ENCODE measurements around the gene SPATA3.

Gene SPATA3

DNA sequence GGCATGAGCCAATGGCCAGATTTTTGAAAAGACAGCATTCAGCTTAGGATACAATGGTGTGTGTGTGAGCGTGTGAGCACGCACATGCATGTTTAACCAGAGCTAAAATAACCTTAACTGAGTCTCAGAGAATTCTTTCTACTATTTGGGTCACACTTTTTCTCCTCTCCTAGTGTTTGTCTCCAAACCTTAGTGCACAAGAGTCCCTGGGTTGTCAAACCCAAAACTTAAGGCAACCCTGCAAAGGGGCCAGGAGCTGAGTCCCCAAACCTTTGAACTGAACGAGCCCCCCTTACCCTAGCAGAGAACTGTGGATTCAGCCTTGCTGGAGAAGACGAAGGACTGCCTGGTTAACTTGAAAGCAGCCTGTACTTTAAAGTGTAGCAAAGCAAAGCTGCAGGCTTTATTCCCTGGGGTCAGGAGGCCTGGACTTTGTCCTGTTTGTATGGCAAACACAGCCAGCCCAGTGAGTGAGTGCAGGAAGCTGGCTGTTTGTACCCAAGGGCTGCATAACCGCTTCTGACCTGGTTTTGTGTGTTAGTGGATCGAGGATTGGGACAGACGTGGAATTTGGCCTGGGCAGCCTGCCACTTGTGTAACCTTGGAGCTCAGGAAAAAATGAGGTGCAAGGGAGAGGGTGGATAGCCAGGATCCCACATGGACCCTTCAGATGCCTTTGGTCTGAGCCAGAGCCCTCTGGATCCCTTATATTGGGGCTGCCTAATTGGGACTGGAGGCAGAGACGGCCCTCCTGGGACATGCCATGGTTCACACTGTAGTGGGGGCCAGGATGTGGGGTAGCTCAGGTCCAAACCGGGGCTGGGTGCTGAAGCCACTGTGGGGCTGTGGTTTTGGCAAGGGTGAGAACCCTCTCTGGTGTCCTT lies 54.3 kb downstream of the SPATA3 start:
- Histone ChIP-seq H3K27me3 (ENCODE audit: control insufficient read depth in 1 of 2, insufficient read depth in 2 of 2, low read length in 2 of 2) (peaks cover 3 to 5% of the 10 kb centered on the region in 2 donors), H3K9ac (ENCODE audit: low read length in 2 of 2) (no peak overlapping the region), H3K27ac (ENCODE audit: low read length) (no peak overlapping the region), H3K4me1 (ENCODE audit: control insufficient read depth, insufficient read depth, low read length) (peaks cover 10% of the 10 kb centered on the region), H3K36me3 (ENCODE audit: control insufficient read depth in 2 of 2, insufficient read depth in 2 of 2, low read length in 2 of 2) (no peaks in the 10 kb centered on the region), H3K9me3 (ENCODE audit: control insufficient read depth in 2 of 2, low read length in 2 of 2) (no peaks in the 10 kb centered on the region), H3K4me3 (ENCODE audit: low read length in 2 of 2) (no peak overlapping the region)

DNA sequence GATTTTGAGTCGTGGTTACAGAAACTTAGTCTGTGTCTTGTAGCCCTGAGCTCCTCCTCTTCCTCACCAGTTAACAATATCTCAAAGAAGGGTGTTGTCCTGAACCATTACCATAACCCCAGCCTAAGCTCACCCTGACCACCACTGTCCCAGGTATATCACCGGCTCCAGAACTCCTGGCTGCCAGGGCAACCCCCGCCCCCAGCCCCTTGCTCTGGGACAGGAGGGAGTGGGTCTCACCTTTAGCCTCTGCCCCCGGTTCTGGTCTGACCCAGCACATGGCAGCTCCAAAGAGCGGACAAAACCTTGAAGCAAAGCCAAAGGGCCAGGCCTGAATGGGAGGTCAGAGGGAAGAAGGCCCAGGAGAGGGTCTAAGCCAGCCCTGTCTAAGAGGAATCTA lies 55.2 kb downstream of the SPATA3 start:
- Histone ChIP-seq H3K27ac (ENCODE audit: low read length) (no peak overlapping the region), H3K9ac (ENCODE audit: low read length in 2 of 2) (no peak overlapping the region), H3K27me3 (ENCODE audit: control insufficient read depth in 1 of 2, insufficient read depth in 2 of 2, low read length in 2 of 2) (peaks cover 3 to 5% of the 10 kb centered on the region in 2 donors), H3K36me3 (ENCODE audit: control insufficient read depth in 2 of 2, insufficient read depth in 2 of 2, low read length in 2 of 2) (no peaks in the 10 kb centered on the region), H3K9me3 (ENCODE audit: control insufficient read depth in 2 of 2, low read length in 2 of 2) (no peaks in the 10 kb centered on the region), H3K4me3 (ENCODE audit: low read length in 2 of 2) (no peak overlapping the region), H3K4me1 (ENCODE audit: control insufficient read depth, insufficient read depth, low read length) (peaks cover 13% of the 10 kb centered on the region)

DNA sequence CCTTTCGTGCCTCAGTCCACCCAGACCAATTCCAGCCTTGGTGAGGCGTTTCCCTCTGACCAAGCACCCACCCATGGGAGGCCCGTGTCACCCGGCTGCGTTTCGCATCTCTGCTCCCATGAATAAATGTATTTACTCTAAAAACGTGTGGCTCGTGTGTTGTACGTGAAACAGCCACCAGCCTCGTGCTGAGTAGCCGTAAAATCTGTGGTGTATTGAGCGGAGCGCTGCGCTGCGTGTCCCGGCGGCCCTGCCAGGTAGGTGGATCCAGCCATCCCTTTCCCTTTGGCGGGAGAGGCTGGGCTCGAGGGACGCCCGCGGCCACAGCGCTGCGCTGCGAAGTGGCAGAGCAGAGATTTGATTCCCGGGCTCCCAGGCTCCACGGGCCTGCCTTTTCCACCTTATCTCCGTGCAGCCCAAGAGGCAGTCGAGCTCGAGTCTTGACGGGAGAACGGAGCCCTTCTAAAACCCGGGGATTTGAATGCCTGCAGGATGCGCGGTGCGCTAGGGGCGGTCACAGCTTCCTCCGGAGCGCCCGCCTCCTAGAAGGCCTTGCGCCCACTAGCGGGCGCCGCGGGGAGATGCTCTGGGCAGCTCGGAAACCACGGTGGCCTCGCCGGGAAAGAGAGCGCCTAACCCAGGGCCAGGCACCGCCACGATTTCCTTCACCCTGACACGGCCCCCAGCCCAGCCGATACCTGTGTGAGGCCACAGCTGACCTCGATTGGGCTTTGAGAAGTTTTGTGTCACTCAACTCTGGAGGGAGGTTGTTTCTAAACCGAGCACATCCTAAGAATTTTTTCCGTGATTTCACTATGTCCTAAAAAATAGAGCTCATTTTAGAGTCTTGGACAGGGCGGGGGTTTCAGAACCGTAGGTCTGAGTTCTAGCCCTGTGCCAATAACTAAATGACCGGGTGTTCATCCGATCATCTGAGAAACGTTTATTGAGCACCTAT lies 56.9 kb downstream of the SPATA3 start:
- Histone ChIP-seq H3K27me3 (ENCODE audit: control insufficient read depth in 1 of 2, insufficient read depth in 2 of 2, low read length in 2 of 2) (no peaks in the 10 kb centered on the region), H3K36me3 (ENCODE audit: control insufficient read depth in 2 of 2, insufficient read depth in 2 of 2, low read length in 2 of 2) (no peaks in the 10 kb centered on the region), H3K4me3 (ENCODE audit: low read length in 2 of 2) (peak overlapping the region; percentile 79 to 86), H3K9me3 (ENCODE audit: control insufficient read depth in 2 of 2, low read length in 2 of 2) (no peaks in the 10 kb centered on the region), H3K4me1 (ENCODE audit: control insufficient read depth, insufficient read depth, low read length) (peaks cover 17% of the 10 kb centered on the region), H3K27ac (ENCODE audit: low read length) (no peak overlapping the region), H3K9ac (ENCODE audit: low read length in 2 of 2) (peak overlapping the region; percentile 57 to 62)

DNA sequence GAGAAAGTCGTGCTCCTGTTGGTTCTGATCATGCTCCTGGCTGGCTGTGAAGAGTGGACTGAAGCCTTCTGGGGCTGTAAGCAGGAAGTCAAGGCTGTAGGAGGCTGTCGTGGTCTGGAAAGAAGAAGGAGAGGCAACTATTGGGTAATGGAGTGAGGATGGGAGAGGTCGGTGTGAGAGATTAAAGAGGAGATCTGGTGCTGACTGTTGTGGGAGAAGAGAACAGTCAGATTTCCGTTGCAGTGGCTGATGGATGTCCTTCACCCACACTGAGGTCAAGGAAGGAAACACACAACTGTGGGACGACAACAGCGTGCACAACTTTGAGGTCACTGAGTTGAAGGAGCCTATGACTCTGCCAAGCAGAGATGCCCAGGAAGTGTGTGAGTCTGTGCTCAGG lies 57.9 kb downstream of the SPATA3 start:
- no peak overlapping the region for H3K4me3 ChIP-seq (ENCODE audit: low read length in 2 of 2)

DNA sequence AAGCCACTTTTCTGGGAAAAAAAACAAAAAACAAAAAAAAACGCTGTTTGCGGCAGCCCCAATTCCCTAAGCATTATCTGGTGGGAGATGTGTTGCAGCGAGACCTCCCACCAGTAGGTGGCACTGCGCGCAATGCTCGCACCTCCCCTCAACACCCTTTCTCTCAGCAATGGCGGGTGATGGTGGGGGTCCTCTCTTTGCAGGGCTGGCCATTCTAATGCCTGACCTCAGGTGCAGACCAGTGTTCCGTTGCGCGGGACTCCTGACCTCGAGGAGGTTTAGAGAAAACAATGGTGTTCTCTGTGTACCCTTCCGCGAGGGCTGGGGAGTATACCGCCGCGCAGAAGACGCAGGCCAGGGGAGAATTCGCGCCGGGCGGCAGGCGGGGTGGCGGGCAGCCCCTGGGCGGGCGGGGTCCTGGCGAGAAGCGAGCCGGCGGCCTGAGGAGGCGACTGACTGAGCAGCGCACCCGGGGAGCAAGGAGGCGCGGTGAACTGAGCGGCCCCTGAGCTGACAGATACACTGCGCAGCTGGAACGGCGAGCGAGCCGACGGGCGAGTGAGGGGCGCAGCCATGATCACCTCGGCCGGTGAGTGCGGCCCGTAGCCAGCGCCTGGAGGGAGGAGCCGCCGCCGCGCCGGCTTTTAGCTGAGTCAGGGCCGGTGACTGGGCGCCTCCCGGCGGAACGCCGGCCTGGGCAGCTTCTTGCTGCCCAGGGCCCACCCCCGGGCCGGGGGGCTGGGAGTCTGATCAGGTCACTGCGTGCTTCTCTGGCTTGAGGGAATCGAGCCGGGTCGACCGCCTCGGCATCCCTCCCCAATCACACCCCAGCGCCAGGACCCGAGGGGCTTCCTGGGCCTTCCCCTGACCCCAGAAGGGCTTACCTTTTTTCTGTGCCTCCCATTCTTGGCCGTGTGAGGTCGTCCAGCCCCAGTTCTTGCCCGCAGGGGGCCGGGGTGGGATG lies 60.8 kb downstream of the SPATA3 start, which contains the start of gene PSMD1:
PSMD1 (plus strand) TSS at position 415 of the 964 bp plus-strand sequence; CDS start at position 574, 159 bp downstream.
- Histone ChIP-seq H3K9ac (ENCODE audit: low read length in 2 of 2) (peak within 1 kb of the TSS; percentile 94 to 98), H3K4me1 (ENCODE audit: control insufficient read depth, insufficient read depth, low read length) (peaks cover 35% of the 10 kb centered on the region), H3K27ac (ENCODE audit: low read length) (peak within 1 kb of the TSS; percentile 80), H3K9me3 (ENCODE audit: control insufficient read depth in 2 of 2, low read length in 2 of 2) (no peaks in the 10 kb centered on the region), H3K36me3 (ENCODE audit: control insufficient read depth in 2 of 2, insufficient read depth in 2 of 2, low read length in 2 of 2) (no peaks in the 10 kb centered on the region), H3K27me3 (ENCODE audit: control insufficient read depth in 1 of 2, insufficient read depth in 2 of 2, low read length in 2 of 2) (no peaks in the 10 kb centered on the region), H3K4me3 (ENCODE audit: low read length in 2 of 2) (peak within 1 kb of the TSS; percentile 87 to 99)

More for the DNA sequence above, 57.9 kb downstream of the SPATA3 start:
- H3K4me1 ChIP-seq (ENCODE audit: control insufficient read depth, insufficient read depth, low read length): peaks cover 28% of the 10 kb centered on the region
- H3K9ac ChIP-seq (ENCODE audit: low read length in 2 of 2): no peak overlapping the region
- H3K36me3 ChIP-seq (ENCODE audit: control insufficient read depth in 2 of 2, insufficient read depth in 2 of 2, low read length in 2 of 2): no peaks in the 10 kb centered on the region
- H3K27ac ChIP-seq (ENCODE audit: low read length): no peak overlapping the region
- no peaks in the 10 kb centered on the region for H3K27me3 ChIP-seq (ENCODE audit: control insufficient read depth in 1 of 2, insufficient read depth in 2 of 2, low read length in 2 of 2)
- H3K9me3 ChIP-seq (ENCODE audit: control insufficient read depth in 2 of 2, low read length in 2 of 2): no peaks in the 10 kb centered on the region

DNA sequence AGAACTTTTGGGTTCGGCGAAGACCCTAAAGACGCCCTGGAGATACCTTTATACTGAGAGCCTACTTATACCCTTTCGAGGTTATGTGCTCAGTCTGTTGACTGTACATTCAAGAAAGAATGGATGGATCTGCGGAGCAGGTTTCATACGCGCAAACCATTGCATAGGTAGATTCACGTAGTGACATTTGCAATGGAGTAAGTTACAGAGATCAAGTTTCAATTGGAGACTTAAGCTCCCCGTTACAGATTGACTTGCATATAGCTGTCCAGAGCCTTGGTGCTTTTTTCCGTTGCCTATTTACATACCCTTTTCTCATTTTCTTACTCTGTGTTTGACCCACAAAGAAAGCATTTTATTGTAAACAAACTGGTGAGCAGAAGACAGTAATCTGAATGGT lies 61.7 kb downstream of the SPATA3 start:
- peaks cover 28% of the 10 kb centered on the region for H3K4me1 ChIP-seq (ENCODE audit: control insufficient read depth, insufficient read depth, low read length)
- H3K27ac ChIP-seq (ENCODE audit: low read length): no peak overlapping the region
- H3K4me3 ChIP-seq (ENCODE audit: low read length in 2 of 2): peak overlapping the region; percentile 87 to 99
- peak overlapping the region; percentile 94 to 98 for H3K9ac ChIP-seq (ENCODE audit: low read length in 2 of 2)
- H3K27me3 ChIP-seq (ENCODE audit: control insufficient read depth in 1 of 2, insufficient read depth in 2 of 2, low read length in 2 of 2): no peaks in the 10 kb centered on the region
- no peaks in the 10 kb centered on the region for H3K9me3 ChIP-seq (ENCODE audit: control insufficient read depth in 2 of 2, low read length in 2 of 2)
- peaks cover 0 to under 1% of the 10 kb centered on the region in 2 donors for H3K36me3 ChIP-seq (ENCODE audit: control insufficient read depth in 2 of 2, insufficient read depth in 2 of 2, low read length in 2 of 2)
